IMR-90 (cell line): ENCODE results near the gene ZBTB7B. TPM values are rescaled to one million over a fixed set of nuclear protein-coding genes. Genes with fewer than 3 reads are reported as not detected.

ENCODE experiments used
- ATAC-seq: fragments of 200-7000 bp; cut with Tn5 transposase; 2 replicates; pipeline ENCODE4 v1.9.1; 2020; ENCODE audit warnings: low read depth, mild to moderate bottlenecking, moderate library complexity
- BruUV-seq: library from RNA; stranded (reverse); fragments of 400-500 nt; replicated peaks from 2 replicates; lab custom pipeline; 2021; lab: Mats Ljungman, UMichigan
- CTCF ChIA-PET: fragments of 300-600 bp; formaldehyde crosslinking; extraction: SDS; loops from one replicate; lab custom pipeline; 2021; ENCODE audit warnings: antibody characterized with exemption; lab: Yijun Ruan, JAX
- POLR2A ChIA-PET: fragments of 300-600 bp; sonication (Branson Sonifier 250); formaldehyde crosslinking; loops from one replicate; lab custom pipeline; 2022; ENCODE audit warnings: antibody characterized with exemption; ENCODE audit not compliant: unreplicated experiment; lab: Charles Lee
- DNase-seq: peaks from one replicate; pipeline ENCODE4 v3.0.0; 2013
- H2AFZ ChIP-seq: replicated peaks from 2 replicates; pipeline ENCODE3; 2013; ENCODE audit warnings: low read length, mild to moderate bottlenecking; ENCODE audit not compliant: poor library complexity
- H2AK5ac ChIP-seq: 2 replicates; pipeline ENCODE4 v1.6.1; 2013; ENCODE audit warnings: low read depth, low read length, inconsistent platforms
- H2AK9ac ChIP-seq: replicated peaks from 2 replicates; pipeline ENCODE3; 2013; ENCODE audit warnings: mild to moderate bottlenecking, low read depth, low read length, moderate library complexity; ENCODE audit not compliant: poor library complexity
- H2BK120ac ChIP-seq: 2 replicates; pipeline ENCODE4 v1.6.1; 2013; ENCODE audit warnings: low read depth, low read length, inconsistent platforms
- H2BK15ac ChIP-seq: 3 replicates; pipeline ENCODE4 v1.6.1; 2013; ENCODE audit warnings: low read depth, low read length, inconsistent platforms
- H2BK20ac ChIP-seq: 2 replicates; pipeline ENCODE4 v1.6.1; 2013; ENCODE audit warnings: low read depth, mild to moderate bottlenecking, inconsistent platforms, low read length, moderate library complexity
- H2BK5ac ChIP-seq: 2 replicates; pipeline ENCODE4 v1.6.1; 2013; ENCODE audit warnings: mild to moderate bottlenecking, low read depth, low read length, inconsistent platforms; ENCODE audit not compliant: poor library complexity, severe bottlenecking
- H3K14ac ChIP-seq: replicated peaks from 2 replicates; pipeline ENCODE4 v1.6.1; 2013; ENCODE audit warnings: low read depth, low read length, inconsistent platforms
- H3K18ac ChIP-seq: 2 replicates; pipeline ENCODE4 v1.6.1; 2013; ENCODE audit warnings: low read depth, low read length, control low read depth
- H3K23ac ChIP-seq: 2 replicates; pipeline ENCODE4 v1.6.1; 2013; ENCODE audit warnings: low read depth, low read length, inconsistent platforms
- H3K27ac ChIP-seq: 2 replicates; pipeline ENCODE4 v1.5.1; 2013; ENCODE audit warnings: mild to moderate bottlenecking, control low read depth, low read length; ENCODE audit not compliant: insufficient read depth
- H3K27me3 ChIP-seq: 2 replicates; pipeline ENCODE4 v1.6.1; 2013; ENCODE audit warnings: low read length; ENCODE audit not compliant: control insufficient read depth, insufficient read depth
- H3K36me3 ChIP-seq: 2 replicates; pipeline ENCODE4 v1.6.1; 2013; ENCODE audit warnings: low read length, mixed read lengths; ENCODE audit not compliant: control insufficient read depth, insufficient read depth
- H3K4ac ChIP-seq: 2 replicates; pipeline ENCODE4 v1.6.1; 2013; ENCODE audit warnings: low read depth, low read length, inconsistent platforms
- H3K4me1 ChIP-seq: 2 replicates; pipeline ENCODE4 v1.6.1; 2013; ENCODE audit warnings: low read length, mixed read lengths; ENCODE audit not compliant: control insufficient read depth, insufficient read depth
- H3K4me2 ChIP-seq: 2 replicates; pipeline ENCODE4 v1.6.1; 2013; ENCODE audit warnings: low read depth, mild to moderate bottlenecking, control low read depth, low read length, moderate library complexity
- H3K4me3 ChIP-seq: 2 replicates; pipeline ENCODE4 v1.5.1; 2013; ENCODE audit warnings: low read depth, mild to moderate bottlenecking, control low read depth, low read length, moderate library complexity; ENCODE audit not compliant: insufficient read depth
- H3K56ac ChIP-seq: 2 replicates; pipeline ENCODE4 v1.6.1; 2013; ENCODE audit warnings: low read length, inconsistent platforms; ENCODE audit not compliant: insufficient read depth; ENCODE audit errors: extremely low read depth
- H3K79me1 ChIP-seq, 2 experiments: 2 replicates each; pipeline ENCODE4 v1.6.1; 2013; ENCODE audit warnings: low read length in 2 of 2, inconsistent platforms in 1 of 2, low read depth in 1 of 2
- H3K9ac ChIP-seq: 2 replicates; pipeline ENCODE4 v1.6.1; 2013; ENCODE audit warnings: low read depth, low read length, control low read depth
- H3K9me1 ChIP-seq: 2 replicates; pipeline ENCODE4 v1.6.1; 2013; ENCODE audit warnings: low read length, inconsistent platforms; ENCODE audit not compliant: insufficient read depth
- H3K9me3 ChIP-seq: 2 replicates; pipeline ENCODE4 v1.6.1; 2013; ENCODE audit warnings: low read length; ENCODE audit not compliant: control insufficient read depth, insufficient read depth
- H4K20me1 ChIP-seq: 2 replicates; pipeline ENCODE4 v1.6.1; 2013; ENCODE audit warnings: low read length, inconsistent platforms; ENCODE audit not compliant: insufficient read depth
- H4K5ac ChIP-seq: 2 replicates; pipeline ENCODE4 v1.6.1; 2013; ENCODE audit warnings: mild to moderate bottlenecking, low read depth, low read length, control low read depth
- H4K8ac ChIP-seq, 2 experiments: 2 replicates each; pipeline ENCODE4 v1.6.1; 2013; ENCODE audit warnings: low read depth in 2 of 2, low read length in 2 of 2, control low read depth in 1 of 2, inconsistent platforms in 1 of 2
- H4K91ac ChIP-seq: 2 replicates; pipeline ENCODE4 v1.6.1; 2013; ENCODE audit warnings: low read depth, low read length, inconsistent platforms; ENCODE audit not compliant: insufficient read depth
- CHD1 ChIP-seq: IDR thresholded peaks from 2 replicates; pipeline ENCODE4 v1.6.1; 2012; ENCODE audit warnings: low read depth, low read length, improper control_type of control experiment
- MAZ ChIP-seq: IDR thresholded peaks from 2 replicates; pipeline ENCODE4 v1.6.1; 2012; ENCODE audit warnings: low read depth, mild to moderate bottlenecking, low read length, improper control_type of control experiment, moderate library complexity, borderline replicate concordance
- RAD21 ChIP-seq: IDR thresholded peaks from 2 replicates; pipeline ENCODE4 v1.6.1; 2012; ENCODE audit warnings: low read length, improper control_type of control experiment
- RFX5 ChIP-seq: IDR thresholded peaks from 2 replicates; pipeline ENCODE4 v1.8.0; 2012; ENCODE audit warnings: low read depth, mild to moderate bottlenecking, low read length, moderate library complexity
- WGBS, 2 experiments: methylation state at CpG; one replicate each; pipeline versions ENCODE4 v1.1.5 to v1.1.7; 2013; ENCODE audit warnings: missing lambda C conversion rate in 2 of 2; ENCODE audit not compliant: insufficient read length in 1 of 2; ENCODE audit errors: extremely low coverage in 2 of 2; 5-methylcytosine and 5-hydroxymethylcytosine counted together
- dilution Hi-C: fragments of 300-500 bp; cut with HindIII; formaldehyde crosslinking; loops from one replicate; pipeline ENCODE4 v1.14.3; 2018; ENCODE audit warnings: low sequenced_read_pairs; ENCODE audit not compliant: unreplicated experiment
- in situ Hi-C: fragments of 300-500 bp; cut with MboI; formaldehyde crosslinking; loops from 3 replicates; pipeline ENCODE4 v1.14.3; 2019; ENCODE audit warnings: low sequenced_read_pairs, inconsistent platforms, mixed read lengths
- intact Hi-C: fragments of 100-400 bp; cut with micrococcal nuclease; formaldehyde crosslinking; loops from 2 replicates; pipeline ENCODE4 v1.10.0; 2022
- polyA plus RNA-seq, 3 experiments: library from polyadenylated mRNA; depleted of rRNA; stranded (reverse); fragments of >200 nt; gene quantifications; 2 replicates each; pipeline ENCODE4 v1.2.3, GENCODE V29; 2012; ENCODE audit warnings: low replicate concordance in 1 of 3
- total RNA-seq: library from RNA; depleted of rRNA; stranded (reverse); fragments of >200 nt; gene quantifications from 2 replicates; pipeline ENCODE4 v1.2.3, GENCODE V29; 2012
- TF ChIP-seq, protein P1 (sequence below): fragments of 150-350 bp; IDR thresholded peaks from 2 replicates; pipeline ENCODE4 v1.6.1; 2017; ENCODE audit warnings: mild to moderate bottlenecking, antibody characterized with exemption, low read length, low read depth

The ZBTB7B gene
- total and polyA plus RNA-seq, 2 of the 4 experiments (the other 2 are of a cell fraction), result 7.7 to 17.4 TPM

DNA sequence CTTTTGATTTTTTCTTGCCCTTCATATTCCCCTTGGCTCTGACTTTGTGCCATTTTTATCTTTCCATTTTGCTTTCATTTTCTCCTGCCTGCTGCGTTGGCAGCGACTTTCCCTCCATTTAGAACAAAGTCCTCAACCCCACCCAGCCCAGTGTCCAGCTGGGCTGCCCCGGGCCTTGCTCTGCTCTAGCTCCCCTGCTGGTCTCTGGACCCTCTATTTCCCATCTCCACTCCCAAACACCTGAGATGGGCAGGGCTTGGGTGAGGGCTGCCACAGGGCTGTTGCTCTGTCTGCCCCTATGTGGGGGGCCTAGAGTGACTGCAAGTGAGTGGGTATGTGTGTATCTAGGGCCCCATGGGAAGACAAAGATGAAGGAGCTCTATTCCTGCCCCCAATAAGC is 41.2 kb downstream of the ZBTB7B start:
- H3K9me3 ChIP-seq, result no peaks in the 10 kb centered on the region
- no peak overlapping the region for H3K4me2 ChIP-seq
- no peak overlapping the region for H2BK15ac ChIP-seq
- no peak overlapping the region for H2AFZ ChIP-seq
- no peak overlapping the region for H2BK120ac ChIP-seq
- H3K36me3 ChIP-seq, result no peaks in the 10 kb centered on the region
- H4K91ac ChIP-seq, result no peak overlapping the region
- H3K27me3 ChIP-seq, result peaks cover 19% of the 10 kb centered on the region
- no TSS peak for BruUV-seq
- H4K20me1 ChIP-seq, result no peaks in the 10 kb centered on the region; the same call in 1 of the 2 replicates
- H3K4me3 ChIP-seq, result no peak overlapping the region
- dilution Hi-C loops (no loop called here), intact Hi-C loops (no loop called here), in situ Hi-C loops (no loop called here)
- H3K56ac ChIP-seq, result no peak overlapping the region
- ATAC-seq (no peak), DNase-seq (no peak)
- H3K9me1 ChIP-seq, result peaks cover 5% of the 10 kb centered on the region; the same call in 1 of the 2 replicates
- H2BK5ac ChIP-seq, result no peak overlapping the region
- no peak overlapping the region for H3K9ac ChIP-seq
- no peak overlapping the region for H3K27ac ChIP-seq
- H2AK5ac ChIP-seq, result no peak overlapping the region
- ChIA-PET CTCF (interaction anchor here (1.0 to 2.4 kb wide), 5 partner anchors 16 to 48 kb away, joined by 3 to 12 read pairs (median 7); no protein-coding TSS in a partner anchor), POLR2A (no interaction called here)
- H3K4me1 ChIP-seq, result peaks cover 5% of the 10 kb centered on the region
- no CpG with 5 or more reads among the region's 3 CpGs for WGBS, 2 experiments
- no peak overlapping the region for H4K5ac ChIP-seq
- H3K23ac ChIP-seq, result no peak overlapping the region
- no peak overlapping the region for H3K18ac ChIP-seq
- H4K8ac ChIP-seq, result no peak overlapping the region
- no peak overlapping the region for H2AK9ac ChIP-seq
- H3K79me1 ChIP-seq, result no peaks in the 10 kb centered on the region
- H3K4ac ChIP-seq, result no peak overlapping the region
- H2BK20ac ChIP-seq, result no peak overlapping the region
- no peak overlapping the region for H3K14ac ChIP-seq
- no peak for TF ChIP-seq RFX5
- no peak for TF ChIP-seq RAD21
- TF ChIP-seq, protein P1, sequence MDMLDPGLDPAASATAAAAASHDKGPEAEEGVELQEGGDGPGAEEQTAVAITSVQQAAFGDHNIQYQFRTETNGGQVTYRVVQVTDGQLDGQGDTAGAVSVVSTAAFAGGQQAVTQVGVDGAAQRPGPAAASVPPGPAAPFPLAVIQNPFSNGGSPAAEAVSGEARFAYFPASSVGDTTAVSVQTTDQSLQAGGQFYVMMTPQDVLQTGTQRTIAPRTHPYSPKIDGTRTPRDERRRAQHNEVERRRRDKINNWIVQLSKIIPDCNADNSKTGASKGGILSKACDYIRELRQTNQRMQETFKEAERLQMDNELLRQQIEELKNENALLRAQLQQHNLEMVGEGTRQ, result no peak
- TF ChIP-seq MAZ, result no peak
- TF ChIP-seq CHD1, result no peak
